SW 1271 (cell line): ENCODE results near the gene HTRA2.
"Not testable (repeated sequence)": the region's sequence is repeated elsewhere in the genome, so short reads cannot be mapped to it uniquely, and the experiment has no call there.

Experiments
- DNase-seq, 2 experiments: peaks; one replicate each; lab custom pipeline; 2025; lab: John Stamatoyannopoulos, UW

The HTRA2 gene

DNA sequence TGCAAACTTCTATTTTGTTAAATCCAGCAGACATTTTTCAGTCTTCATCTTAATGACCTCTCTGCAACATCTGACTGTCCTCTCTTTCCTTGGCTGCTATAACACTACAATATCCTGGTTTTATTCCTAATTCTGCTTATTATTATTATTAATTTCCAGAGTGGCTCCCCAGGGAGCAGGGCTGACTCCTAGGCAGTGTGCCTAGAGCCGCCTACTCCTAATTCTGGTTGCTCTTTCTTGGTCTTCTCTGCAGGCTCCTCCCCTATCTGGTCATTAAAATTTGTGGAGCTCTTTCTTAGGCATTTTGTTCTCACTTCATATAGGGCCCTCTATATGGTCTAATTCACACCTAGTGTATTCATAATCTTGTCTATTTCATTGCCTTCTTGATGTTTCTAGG lies 13.2 kb downstream of the HTRA2 start:
- no peak for DNase-seq

DNA sequence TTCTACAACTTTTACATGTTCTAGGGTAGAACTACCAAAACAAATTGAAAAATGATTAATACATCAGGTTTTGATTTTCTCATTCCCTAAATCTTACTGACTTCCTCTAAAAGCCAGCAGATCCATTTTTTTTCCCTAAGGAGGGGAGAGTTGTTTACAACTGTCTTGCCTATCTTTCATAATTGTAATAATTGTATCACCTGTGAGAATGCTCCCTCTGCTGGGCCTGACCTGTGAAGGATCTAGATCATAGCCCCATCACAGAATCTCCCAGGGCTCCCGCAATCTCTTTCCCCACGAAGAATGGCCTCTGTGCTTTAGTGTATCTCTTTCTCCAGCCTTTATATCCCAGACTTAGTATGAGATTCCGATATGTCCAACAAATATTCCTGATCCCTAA lies 14.9 kb downstream of the HTRA2 start:
- DNase-seq: peak in 1 of 2 experiments; percentile 14

DNA sequence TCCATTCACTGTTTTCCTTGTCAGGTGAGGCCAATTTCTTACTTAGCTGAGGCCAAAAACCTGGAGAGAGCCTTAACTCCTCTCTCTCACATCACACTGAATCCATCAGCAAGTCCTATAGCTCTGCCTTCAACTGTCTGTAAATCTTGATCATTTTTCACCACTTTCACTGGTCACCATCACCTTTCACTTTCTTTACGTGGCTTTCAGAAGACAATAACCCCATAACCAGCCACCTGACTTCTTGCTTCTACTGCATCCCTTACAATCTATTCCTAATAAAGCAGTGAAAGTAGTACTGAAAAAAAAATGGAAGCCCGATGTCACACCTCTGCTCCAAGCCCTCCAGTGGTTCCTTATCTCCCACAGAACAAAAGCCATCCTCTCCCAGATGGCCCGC lies 16.3 kb downstream of the HTRA2 start:
- DNase-seq: no peak

DNA sequence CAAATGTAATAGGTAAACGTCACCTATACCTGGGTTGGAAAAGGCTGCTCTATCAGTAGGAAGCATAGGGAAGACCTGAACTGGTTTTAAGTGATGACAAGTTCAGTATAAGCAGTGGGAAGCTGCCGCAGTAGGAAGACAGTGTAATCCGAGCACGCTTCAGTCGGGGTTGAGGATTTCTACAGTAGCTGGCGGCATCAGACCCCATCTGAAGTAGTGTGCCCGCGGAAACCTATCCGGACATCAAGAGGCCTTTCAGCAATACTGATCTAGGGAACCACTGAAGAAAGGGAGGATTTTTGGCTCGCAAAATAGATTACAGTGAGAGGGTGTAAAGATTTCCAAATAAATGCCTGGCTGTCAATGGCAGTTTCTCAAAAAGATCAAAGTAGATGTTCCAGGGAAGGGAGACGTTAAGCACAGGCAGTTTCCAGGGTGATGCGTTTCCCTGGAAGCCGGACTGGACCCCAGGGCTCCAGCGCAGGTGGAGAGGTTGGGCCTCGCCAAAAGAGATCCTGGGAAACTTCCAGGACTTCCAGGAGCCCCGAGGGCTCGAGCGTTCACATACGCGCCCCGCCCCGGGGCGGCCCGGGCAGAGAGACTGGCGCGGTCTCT lies 18.7 kb downstream of the HTRA2 start:
- no peak for DNase-seq

GRCh38 chr2:74548900-74549826 lies 19.4 kb downstream of the HTRA2 start:
- DNase-seq: peak in 1 of 2 experiments; percentile 50

- DNase-seq: no peak
Measured at GRCh38 chr2:74550231-74550630, 20.5 kb downstream of the HTRA2 start.

DNA sequence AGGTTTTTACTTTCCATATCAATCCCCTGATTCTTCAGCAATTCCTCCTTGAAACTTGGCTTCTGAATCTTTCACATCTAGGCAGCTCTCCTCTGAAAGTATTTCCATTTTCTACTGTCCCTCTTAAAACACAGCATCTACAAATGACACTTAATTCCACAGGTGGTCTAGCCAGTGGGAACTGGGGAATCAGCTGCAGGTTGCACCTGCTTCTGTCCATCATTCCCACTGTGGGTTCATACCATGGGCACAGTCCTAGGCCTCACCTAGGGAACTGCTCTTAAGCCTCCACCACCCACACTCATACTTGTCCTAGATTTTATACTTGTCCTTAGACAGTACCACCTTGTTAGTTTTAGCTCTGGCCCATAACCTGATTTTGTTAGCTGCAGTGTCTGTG lies 21.8 kb downstream of the HTRA2 start:
- no peak for DNase-seq

DNA sequence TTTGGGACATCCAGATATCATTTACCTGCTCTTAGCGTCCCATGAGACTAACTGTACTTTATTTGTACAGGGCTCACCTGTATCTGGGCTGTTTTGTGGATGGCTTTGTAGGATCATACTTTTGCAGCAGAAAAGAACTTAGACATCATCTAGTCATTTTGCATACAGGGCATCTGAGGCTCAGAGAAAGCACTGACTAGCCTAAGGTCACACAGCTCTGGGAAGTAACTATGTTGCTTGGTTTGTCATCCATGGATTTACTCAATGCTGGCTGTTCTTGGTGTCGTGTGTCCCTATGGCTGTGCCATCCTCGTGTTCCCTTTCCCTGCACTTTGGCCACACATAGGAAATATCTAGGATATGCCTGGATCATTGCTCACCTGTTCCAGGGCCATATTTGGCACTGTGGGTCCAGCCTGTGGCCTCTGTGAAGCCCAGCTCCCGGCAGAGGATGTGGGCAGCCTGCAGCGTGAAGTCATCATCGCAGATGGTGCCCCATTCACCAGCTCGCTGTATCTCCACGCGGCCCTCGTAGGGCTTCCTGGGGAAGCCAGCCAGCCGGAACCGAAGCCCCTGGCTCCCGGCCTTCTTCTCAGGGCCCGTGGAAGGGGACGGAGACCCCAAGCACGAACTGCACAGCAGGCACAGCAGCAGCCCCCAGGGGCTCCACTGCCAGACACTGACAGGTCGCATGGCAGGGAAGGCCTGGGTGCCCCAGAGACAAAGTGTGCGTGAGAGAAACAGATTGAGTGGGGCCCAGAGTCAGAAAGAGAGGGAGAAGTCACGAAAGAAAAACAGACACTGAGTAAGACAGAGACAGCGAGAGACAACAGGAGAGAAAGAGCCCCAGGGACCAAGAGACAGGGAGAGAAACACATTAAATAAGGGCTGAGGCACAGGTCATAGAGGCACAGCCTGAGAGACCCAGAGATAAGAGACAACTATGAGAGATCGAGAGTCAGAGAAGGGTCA lies 22.5 kb downstream of the HTRA2 start:
- no peak for DNase-seq

DNA sequence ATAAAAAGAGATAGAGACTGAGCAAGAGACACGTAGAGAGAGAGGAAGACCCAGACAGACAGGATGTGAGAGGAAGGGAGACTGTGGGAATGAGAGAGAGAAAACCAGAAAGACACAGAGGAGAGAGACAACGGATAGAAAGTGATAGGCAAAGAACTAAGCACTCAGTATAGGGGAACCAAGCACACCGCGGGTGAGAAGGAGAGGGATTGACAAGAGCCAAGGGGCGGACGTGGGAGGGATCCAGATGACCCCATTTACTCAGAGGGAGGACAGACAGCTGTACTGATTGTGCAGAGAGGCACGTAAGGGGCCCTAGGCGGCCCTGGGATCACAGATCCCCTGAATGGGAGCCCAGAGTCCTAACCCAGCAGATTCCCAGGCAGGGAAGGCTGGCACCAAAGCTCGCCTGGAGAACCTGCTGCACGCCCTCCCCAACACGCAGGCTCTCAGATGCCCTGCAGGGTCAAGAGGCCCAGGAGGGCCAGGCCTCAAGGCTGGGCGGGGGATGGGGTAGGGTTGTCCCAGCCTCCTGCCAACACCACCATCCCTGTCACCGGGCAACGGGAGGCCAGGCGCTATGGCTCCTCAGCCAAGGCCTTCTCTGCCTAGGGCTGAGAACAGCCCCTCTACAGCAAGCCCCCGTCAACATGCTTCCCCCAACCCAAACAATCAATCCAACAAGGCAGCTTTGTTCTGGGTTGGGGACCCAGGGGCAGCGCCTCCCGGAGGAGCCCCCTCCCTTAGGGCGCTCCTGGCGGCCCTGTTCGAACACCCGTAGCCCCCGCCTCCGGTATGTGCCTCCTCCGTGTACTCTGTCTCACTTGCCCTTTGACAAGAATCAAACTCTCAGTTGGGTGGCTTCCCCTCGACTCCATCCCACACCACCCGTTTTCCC lies 23.4 kb downstream of the HTRA2 start:
- no peak for DNase-seq

GRCh38 chr2:74553892-74554819 lies 24.4 kb downstream of the HTRA2 start, which contains the start of the genes DOK1 and LOXL3:
TSS of gene DOK1 (plus strand) at chr2:74554720. CDS start at chr2:74554755, 35 bp downstream.
TSS of gene LOXL3 (minus strand) at chr2:74553942. CDS start at chr2:74552634, 1,308 bp downstream.
- peak in 1 of 2 experiments; percentile 24 for DNase-seq

GRCh38 chr2:74554820-74555531 lies 25.2 kb downstream of the HTRA2 start:
- no peak for DNase-seq

DNA sequence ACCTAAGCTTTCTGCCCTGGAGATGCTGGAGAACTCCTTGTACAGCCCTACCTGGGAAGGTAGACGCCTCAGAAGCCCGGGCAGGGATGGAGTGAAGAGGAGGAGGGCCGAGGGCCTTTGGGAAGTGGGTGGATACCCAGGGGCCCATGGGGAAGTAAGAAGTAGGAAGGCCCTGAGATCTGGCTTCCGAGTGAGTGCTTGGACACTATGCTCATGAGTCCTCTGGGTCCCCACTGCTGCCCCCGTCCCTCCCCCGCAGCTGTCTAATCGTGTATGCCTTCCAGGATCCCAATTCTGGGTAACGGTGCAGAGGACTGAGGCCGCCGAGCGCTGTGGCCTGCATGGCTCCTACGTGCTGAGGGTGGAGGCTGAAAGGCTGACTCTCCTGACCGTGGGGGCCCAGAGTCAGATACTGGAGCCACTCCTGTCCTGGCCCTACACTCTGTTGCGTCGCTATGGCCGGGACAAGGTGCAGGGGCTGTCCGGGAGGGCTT lies 25.9 kb downstream of the HTRA2 start:
- DNase-seq: no peak

- DNase-seq: no peak
Measured at GRCh38 chr2:74556159-74556558, 26.4 kb downstream of the HTRA2 start.

DNA sequence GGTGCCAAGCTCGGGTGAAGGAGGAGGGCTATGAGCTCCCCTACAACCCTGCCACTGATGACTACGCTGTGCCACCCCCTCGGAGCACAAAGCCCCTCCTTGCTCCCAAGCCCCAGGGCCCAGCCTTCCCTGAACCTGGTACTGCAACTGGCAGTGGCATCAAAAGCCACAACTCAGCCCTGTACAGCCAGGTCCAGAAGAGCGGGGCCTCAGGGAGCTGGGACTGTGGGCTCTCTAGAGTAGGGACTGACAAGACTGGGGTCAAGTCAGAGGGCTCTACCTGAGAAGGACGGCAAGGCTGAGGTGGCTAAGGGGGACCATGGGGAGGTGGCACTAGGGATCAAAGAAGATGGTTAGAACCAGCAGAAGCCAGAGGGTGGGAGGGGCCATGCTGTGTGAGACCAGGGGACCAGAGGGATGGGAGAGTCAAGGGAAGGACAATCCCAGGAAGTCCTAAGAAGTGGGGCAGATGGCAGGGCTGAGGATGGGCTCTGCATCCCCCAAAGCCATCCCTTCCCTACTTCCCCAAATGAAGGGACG lies 27.2 kb downstream of the HTRA2 start:
- DNase-seq: no peak

DNA sequence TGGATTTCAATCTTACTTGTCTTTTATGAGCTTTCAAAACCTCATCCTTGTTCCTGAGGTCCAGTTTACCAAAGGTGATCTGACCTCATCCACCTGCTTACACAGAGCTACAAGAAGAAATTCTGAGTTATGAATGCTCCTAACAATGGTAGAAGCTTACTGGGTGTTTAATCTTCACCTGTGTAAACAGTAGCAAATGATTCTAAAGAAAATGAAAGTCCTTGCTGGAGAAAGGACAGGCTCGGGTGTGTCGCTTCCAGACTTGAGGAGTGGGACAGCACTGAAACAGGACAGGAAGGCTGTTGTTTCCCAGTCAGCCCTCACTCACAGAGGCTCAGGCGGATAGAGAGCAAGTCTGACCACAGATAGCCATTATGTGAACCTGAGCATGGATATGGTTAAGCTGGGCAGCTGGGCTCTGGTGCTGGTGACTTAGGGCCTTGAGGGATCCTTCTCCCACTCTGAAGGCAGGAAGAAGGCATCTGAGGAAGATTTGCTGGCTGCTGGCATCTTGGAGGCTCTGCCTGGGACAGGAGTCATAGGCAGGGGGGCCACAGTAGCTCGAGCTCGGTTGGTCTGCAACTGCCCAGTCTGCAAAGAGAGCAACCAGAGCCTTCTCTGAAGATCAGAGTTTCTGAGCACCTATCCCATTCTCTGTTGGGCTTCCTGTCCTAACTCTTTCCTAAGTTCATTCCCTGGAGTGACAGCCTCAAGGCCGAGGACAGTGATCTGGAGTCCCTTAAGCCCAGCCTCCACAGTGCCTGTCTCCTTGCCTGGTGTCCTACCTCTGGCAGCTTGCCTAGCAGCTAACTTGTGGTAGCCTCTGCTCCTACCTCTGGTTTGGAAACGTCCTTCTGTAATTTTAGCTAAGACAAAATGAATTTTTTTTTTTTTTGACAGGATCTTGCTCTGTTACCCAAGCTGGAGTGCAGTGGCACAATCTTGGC lies 28.8 kb downstream of the HTRA2 start:
- no peak for DNase-seq

DNA sequence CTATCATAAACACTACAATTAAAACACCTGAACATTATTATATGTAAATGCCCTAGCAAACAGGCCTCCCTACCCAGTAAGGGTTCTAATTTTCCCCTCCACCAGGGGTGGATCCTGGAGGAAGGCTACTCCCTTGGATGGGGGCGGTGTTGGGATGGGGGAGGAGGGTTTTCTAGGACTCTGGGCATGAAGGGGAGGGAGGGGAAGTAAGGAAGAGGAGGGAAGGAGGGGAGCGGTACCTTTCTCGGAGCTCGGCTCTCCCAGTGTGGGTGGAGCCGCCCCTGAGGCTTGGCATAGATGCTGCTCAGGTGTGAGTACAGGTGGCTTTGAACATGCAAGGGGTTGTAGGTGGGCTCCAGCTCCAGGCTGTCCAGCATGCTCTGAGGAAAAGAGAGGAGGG lies 30.2 kb downstream of the HTRA2 start:
- DNase-seq: no peak

DNA sequence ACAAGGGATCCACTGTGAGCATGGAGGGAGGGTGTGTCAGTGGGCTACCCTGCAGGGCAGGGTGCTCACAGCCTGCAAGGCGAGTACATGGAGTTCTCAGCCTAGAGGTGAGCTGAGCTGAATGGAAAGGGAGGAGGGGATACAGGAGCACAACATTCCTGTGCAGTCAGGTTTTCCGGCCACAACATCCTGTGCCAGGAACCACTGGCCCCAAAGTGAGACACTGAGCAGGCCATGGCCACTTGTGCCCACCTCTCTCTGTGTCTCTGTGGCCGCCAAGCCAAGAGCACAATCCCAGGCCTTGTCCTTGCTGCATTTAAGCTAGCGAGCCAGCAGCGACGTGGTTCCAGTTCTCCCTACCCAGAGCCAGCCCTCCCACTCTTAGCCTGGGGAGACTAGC lies 30.9 kb downstream of the HTRA2 start:
- DNase-seq: no peak

DNA sequence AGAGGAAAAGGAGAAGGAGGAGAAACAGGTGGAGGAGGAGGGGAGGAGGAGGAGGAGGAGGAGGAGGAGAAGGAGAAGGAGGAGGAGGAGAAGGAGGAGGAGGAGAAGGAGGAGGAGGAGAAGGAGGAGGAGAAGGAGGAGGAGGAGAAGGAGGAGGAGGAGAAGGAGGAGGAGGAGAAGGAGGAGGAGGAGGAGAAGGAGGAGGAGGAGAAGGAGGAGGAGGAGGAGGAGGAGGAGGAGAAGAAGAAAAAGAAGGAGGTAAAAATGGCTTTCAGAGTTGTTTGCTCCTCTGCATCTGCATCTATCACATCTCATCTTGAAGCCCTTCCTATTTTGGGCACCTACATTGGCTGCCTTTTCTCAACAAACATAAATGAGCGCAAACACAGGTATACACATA lies 31.3 kb downstream of the HTRA2 start:
- DNase-seq: not testable (repeated sequence)
